ENCODE measurements around the gene ZNF362.

Gene ZNF362

DNA sequence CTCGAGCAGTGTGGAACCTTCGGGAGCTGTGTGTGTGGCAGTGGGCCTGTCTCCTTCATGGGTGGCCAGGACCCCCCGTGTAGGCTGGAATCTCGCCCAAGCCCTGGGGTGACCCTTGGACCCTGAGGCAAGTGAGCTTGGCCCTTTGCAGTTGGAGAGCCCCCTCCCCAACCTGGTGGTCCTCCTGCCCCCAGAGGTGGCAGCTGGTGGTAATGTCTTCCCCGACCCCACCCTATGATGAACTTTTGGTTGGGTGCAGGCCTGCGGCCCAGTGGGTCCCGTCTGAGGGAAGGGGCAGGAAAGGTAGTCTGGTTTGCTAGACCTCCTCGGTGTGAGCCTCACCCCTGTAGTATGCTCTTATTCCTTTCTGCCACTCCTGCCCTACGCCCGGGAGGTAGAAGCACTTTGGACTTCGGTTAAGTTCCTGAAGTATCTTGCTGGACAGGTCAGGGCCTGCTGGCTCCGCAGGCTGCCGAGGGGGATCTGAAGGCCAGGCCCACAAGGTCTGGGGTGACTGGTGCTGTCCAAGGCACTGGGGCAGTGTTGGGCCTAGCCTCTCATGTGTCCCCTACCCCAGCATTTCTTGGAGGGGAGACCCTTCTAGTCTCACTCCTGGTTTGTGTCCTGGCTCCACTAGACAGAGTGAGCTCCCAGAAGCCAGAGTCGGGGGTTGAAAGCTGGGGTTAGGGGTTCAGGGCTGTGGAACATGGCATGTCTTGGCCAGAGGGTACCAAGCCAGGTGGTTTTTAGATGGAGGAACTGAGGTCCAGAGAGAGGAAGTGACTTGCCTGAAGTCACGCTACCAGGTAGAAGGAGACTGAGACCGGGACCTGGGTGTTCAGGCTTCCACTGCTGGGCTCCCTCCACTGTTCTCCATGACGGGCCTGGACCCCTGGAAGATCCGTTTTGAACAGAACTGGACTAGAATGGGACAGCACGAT is 1.8 kb downstream of the ZNF362 start:
- TF ChIP-seq, protein P1, sequence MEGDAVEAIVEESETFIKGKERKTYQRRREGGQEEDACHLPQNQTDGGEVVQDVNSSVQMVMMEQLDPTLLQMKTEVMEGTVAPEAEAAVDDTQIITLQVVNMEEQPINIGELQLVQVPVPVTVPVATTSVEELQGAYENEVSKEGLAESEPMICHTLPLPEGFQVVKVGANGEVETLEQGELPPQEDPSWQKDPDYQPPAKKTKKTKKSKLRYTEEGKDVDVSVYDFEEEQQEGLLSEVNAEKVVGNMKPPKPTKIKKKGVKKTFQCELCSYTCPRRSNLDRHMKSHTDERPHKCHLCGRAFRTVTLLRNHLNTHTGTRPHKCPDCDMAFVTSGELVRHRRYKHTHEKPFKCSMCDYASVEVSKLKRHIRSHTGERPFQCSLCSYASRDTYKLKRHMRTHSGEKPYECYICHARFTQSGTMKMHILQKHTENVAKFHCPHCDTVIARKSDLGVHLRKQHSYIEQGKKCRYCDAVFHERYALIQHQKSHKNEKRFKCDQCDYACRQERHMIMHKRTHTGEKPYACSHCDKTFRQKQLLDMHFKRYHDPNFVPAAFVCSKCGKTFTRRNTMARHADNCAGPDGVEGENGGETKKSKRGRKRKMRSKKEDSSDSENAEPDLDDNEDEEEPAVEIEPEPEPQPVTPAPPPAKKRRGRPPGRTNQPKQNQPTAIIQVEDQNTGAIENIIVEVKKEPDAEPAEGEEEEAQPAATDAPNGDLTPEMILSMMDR (IDR thresholded peaks at IDR 0.05; ENCODE audit: borderline replicate concordance, control extremely low read depth, extremely low read depth, insufficient read depth, missing control alignments): no peak
- DNase-seq (ENCODE audit: low spot score): no peak
- in situ Hi-C loops (cut with MboI; ENCODE audit: low sequenced_read_pairs, unreplicated experiment): no loop called here

DNA sequence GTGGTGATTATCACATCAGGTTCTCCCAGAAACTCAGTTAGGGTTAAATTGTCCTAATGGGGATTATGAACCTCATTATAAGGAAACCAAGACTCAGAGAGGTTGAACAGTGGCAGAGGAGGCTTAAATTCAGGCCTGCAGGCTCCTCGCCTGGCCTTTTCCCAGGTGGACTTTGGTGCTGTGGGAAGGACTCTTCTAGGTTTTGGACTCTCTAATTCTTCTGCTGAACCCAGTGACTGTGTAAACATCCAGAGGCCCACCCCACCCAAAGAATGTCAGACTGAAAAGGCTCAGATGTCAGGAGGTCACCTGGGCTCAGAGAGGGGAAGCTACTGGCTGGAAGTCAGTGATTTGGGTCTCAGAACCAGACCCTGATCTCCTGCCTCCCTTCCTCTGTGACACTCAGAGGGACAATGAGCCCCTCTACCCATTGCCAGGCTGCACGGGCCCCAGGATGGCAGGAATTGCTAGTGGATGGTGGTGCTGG is 2.5 kb downstream of the ZNF362 start:
- in situ Hi-C loops (cut with MboI; ENCODE audit: low sequenced_read_pairs, unreplicated experiment): no loop called here
- TF ChIP-seq, protein P1 (IDR thresholded peaks at IDR 0.05; ENCODE audit: borderline replicate concordance, control extremely low read depth, extremely low read depth, insufficient read depth, missing control alignments): no peak
- DNase-seq (ENCODE audit: low spot score): no peak

DNA sequence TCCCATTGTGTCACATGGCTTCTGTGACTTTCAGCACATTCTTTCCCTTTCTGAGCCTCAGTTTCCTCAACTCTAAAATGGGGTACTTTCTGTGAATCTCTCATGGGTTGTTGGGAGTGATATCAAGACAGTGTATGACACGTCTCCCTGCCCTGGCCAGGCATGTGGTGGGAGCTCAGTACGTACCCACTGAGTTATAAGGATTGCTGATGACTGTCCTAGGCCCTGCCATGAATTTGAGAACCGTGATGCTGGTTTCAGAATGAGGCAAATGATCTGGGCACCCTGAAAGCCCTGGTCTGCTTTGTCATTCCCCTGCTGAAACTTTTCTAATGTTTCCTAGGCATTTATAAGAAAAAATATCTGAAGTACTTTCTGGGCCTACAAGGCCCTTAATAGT is 3.6 kb downstream of the ZNF362 start:
- TF ChIP-seq, protein P1 (IDR thresholded peaks at IDR 0.05; ENCODE audit: borderline replicate concordance, control extremely low read depth, extremely low read depth, insufficient read depth, missing control alignments): no peak
- no peak for DNase-seq (ENCODE audit: low spot score)
- in situ Hi-C loops (cut with MboI; ENCODE audit: low sequenced_read_pairs, unreplicated experiment): no loop called here

DNA sequence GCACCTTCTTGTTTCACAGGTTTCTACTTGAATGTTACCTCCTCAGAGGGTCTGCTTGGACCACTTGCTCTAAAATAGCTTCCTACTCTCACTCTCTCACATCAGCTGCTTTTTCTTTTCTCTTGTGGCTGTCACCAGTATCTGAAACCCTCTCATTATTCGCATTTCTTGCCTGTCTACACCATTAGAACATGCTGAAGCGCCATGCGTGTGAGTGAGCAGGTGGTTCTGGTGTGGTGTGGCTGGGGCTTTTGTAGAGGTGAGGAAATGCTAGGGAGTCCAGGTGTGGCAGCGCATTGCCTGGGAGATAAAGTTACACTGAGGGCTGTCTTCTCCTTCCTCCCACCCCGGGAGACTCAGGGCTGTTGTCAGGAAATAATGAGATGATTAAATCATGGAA is 4.1 kb downstream of the ZNF362 start:
- in situ Hi-C loops (cut with MboI; ENCODE audit: low sequenced_read_pairs, unreplicated experiment): no loop called here
- DNase-seq (ENCODE audit: low spot score): no peak
- TF ChIP-seq, protein P1 (IDR thresholded peaks at IDR 0.05; ENCODE audit: borderline replicate concordance, control extremely low read depth, extremely low read depth, insufficient read depth, missing control alignments): no peak

DNA sequence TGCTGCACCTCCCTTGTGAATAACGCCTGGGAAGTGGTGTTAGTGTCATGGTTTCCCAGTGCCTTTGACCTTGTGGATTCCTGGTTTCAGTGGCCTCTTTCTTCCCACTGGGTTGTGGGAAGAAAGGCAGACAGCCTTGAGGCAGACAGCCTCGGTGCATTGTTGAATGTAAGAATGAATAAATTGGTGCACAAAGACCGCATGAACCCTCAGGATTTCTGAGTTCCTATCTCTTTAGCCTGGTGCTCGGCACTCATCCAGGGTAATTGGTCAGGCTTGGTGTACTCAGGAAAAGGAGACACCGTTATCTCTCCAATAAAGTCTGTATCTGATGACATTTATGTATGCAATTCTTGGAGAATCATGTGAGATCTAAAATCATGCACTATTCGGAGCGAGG is 5.1 kb downstream of the ZNF362 start:
- no peak for DNase-seq (ENCODE audit: low spot score)
- in situ Hi-C loops (cut with MboI; ENCODE audit: low sequenced_read_pairs, unreplicated experiment): no loop called here

DNA sequence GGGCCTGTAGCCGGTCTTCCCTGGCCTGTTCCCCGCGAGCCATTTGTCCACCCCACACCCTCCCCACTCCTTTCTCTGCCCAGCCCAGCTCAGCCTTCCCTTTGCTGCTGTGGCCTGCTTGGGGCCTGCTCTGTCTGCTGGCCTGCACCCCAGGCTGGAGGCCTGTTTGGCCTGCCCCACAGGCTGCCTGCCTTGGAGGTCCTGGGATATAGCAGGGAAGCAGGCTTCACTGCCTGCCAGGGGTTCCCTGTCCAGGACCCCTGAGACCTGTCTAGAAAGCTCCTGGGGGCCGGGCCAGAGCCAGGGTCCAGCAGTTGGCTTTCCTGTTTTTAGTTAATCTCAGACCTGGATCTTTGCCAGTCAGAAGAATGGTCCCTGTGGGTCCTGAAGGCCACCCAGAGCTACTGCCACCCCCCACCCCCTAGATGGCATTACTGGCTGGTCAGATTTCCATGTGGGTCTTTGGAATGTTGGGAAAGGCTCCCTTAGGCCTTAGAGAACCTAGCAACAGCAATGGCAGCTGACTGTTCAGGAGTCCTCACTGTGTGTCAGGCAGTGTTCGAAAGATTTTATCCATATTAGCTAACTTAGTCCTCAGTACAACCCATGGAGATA is 7.7 kb downstream of the ZNF362 start:
- DNase-seq (ENCODE audit: low spot score): no peak
- in situ Hi-C loops (cut with MboI; ENCODE audit: low sequenced_read_pairs, unreplicated experiment): no loop called here
- TF ChIP-seq, protein P1 (IDR thresholded peaks at IDR 0.05; ENCODE audit: borderline replicate concordance, control extremely low read depth, extremely low read depth, insufficient read depth, missing control alignments): no peak

More for the DNA sequence above, 5.1 kb downstream of the ZNF362 start:
- TF ChIP-seq, protein P1 (IDR thresholded peaks at IDR 0.05; ENCODE audit: borderline replicate concordance, control extremely low read depth, extremely low read depth, insufficient read depth, missing control alignments): no peak

Data from GM13976 (cell line).